ENCODE data around the gene MAN2A1.

- TF ChIP-seq CTCF (IDR thresholded peaks at IDR 0.05) (no peak), POLR2A (IDR thresholded peaks at IDR 0.05) (no peak), EP300 (IDR thresholded peaks at IDR 0.05) (no peak)
These were observed 148.4 kb downstream of the MAN2A1 start for GRCh38 chr5:109838157-109838556.
